Upper lobe of left lung (tissue), 6 donors: ENCODE results near the gene SYN1. TPM values are rescaled to one million over a fixed set of nuclear protein-coding genes. Genes with fewer than 3 reads are reported as not detected.
"Not testable (repeated sequence)": the region's sequence is repeated elsewhere in the genome, so short reads cannot be mapped to it uniquely, and the experiment has no call there.

Experiments used
- ATAC-seq, 2 donors: fragments of 200-7000 bp; cut with Tn5 transposase; one replicate each; pipeline ENCODE4 v1.9.1; 2022; ENCODE audit warnings: mild to moderate bottlenecking in 2 of 2, moderate library complexity in 2 of 2; ENCODE audit not compliant: low FRiP score in 2 of 2
- DNase-seq, 2 donors: peaks; one replicate each; pipeline ENCODE4 v3.0.0-alpha.2; 2019 to 2020
- H3K27ac ChIP-seq, 4 donors: fragments of 200-600 bp; sonication (generic); one replicate each; pipeline ENCODE4 v1.5.1; 2016 to 2019
- H3K27me3 ChIP-seq, 4 donors: fragments of 200-600 bp; sonication (generic); one replicate each; pipeline ENCODE4 v1.5.1; 2017 to 2019
- H3K36me3 ChIP-seq, 4 donors: fragments of 200-600 bp; sonication (generic); one replicate each; pipeline ENCODE4 v1.5.1; 2016 to 2019
- H3K4me1 ChIP-seq, 4 donors: fragments of 200-600 bp; sonication (generic); one replicate each; pipeline ENCODE4 v1.5.1; 2018 to 2019
- H3K4me3 ChIP-seq, 4 donors: fragments of 200-600 bp; sonication (generic); one replicate each; pipeline ENCODE4 v1.5.1; 2017 to 2019; ENCODE audit warnings: mild to moderate bottlenecking in 2 of 4, moderate library complexity in 1 of 4
- H3K9me3 ChIP-seq, 4 donors: fragments of 200-600 bp; sonication (generic); one replicate each; pipeline ENCODE4 v1.5.1; 2018 to 2019
- CTCF ChIP-seq, 6 experiments: fragments of 450-650 bp in 4 of 6; fragments of 200-600 bp in 2 of 6; sonication (generic) in 2 of 6; IDR thresholded peaks; one replicate each; pipeline ENCODE4 v1.5.1; 2016 to 2019; ENCODE audit warnings: antibody characterized with exemption in 6 of 6
- EP300 ChIP-seq, 4 donors: sonication (generic); formaldehyde crosslinking; IDR thresholded peaks; one replicate each; pipeline ENCODE4 v1.5.1; 2017; ENCODE audit warnings: antibody characterized with exemption in 4 of 4, control low read depth in 2 of 4
- POLR2A ChIP-seq, 4 donors: fragments of 450-650 bp; IDR thresholded peaks; one replicate each; pipeline ENCODE4 v1.5.1; 2016 to 2017; ENCODE audit warnings: antibody characterized with exemption in 4 of 4, mild to moderate bottlenecking in 2 of 4
- POLR2AphosphoS5 ChIP-seq, 2 donors: sonication (generic); formaldehyde crosslinking; IDR thresholded peaks; one replicate each; pipeline ENCODE4 v1.5.1; 2017; ENCODE audit warnings: antibody characterized with exemption in 2 of 2
- WGBS, 2 donors: methylation state at CpG; one replicate each; pipeline ENCODE4 v1.1.5; 2017 to 2018; 5-methylcytosine and 5-hydroxymethylcytosine counted together
- total RNA-seq, 6 donors: library from RNA; depleted of rRNA in 4 of 6; stranded (reverse); fragments of >200 nt in 4 of 6; gene quantifications; one replicate each; pipeline versions ENCODE4 v1.1.0 to v1.2.1, GENCODE V29; 2016 to 2021
- donor health status: DM: no; HTN: no; CAD: no; lungs with moderate emphysema.
- donor health status: DM: no; HTN: yes; CAD: no; lungs with severe emphysema.

Gene SYN1
- total RNA-seq, 6 donors from 2014 or later: 0.20 to 11.5 (median 0.56) TPM

- DNase-seq (no peak), ATAC-seq (no peak)
- no peak overlapping the region for H3K27ac ChIP-seq
- 56 to 69% methylated on average over 4 of the region's 4 CpGs for WGBS, 2 donors
- no peaks in the 10 kb centered on the region for H3K36me3 ChIP-seq
- no peaks in the 10 kb centered on the region for H3K9me3 ChIP-seq
- no peak overlapping the region for H3K4me3 ChIP-seq
- no peaks in the 10 kb centered on the region for H3K27me3 ChIP-seq
- TF ChIP-seq POLR2A (IDR thresholded peaks at IDR 0.05): no peak
- no peak for TF ChIP-seq EP300 (IDR thresholded peaks at IDR 0.05)
- TF ChIP-seq POLR2AphosphoS5 (IDR thresholded peaks at IDR 0.05): no peak
- no peak for TF ChIP-seq CTCF (IDR thresholded peaks at IDR 0.05)
- H3K4me1 ChIP-seq: no peaks in the 10 kb centered on the region
These were observed 9.1 kb downstream of the SYN1 start for GRCh38 chrX:47610511-47610910.

DNA sequence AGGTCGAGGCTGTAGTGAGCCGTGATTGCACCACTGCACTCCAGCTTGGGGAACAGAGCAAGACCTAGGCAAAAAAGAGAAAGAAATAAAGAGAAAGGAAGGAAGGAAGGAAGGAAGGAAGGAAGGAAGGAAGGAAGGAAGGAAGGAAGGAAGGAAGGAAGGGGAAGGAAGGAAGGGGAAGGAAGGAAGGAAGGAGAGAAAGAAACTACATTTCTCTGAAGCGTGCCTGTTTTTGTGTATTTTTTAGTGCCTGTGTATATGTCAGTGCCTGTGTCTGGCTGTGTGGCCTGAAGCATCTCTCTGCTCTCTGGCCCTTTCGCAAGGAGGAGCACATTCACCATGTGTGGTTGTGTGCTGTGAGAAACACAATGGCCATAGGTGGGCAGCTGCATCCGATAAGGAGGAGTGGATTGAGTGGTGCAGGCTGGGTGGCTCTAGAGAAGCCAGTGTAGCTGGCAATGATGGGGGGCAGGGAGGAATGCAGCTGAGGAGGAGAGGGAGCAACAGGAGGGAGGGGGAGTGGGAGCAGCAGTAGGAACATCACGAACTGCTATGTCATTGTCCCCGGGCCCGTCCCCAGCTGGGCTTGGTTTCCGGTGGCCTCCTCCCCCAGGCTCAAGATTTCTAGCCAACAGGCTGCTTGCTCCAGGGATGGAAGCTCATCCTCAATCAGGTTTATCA is 11.4 kb downstream of the SYN1 start:
- Histone ChIP-seq H3K9me3 (no peaks in the 10 kb centered on the region), H3K4me3 (no peak overlapping the region), H3K27ac (no peak overlapping the region), H3K27me3 (no peaks in the 10 kb centered on the region), H3K36me3 (no peaks in the 10 kb centered on the region), H3K4me1 (no peaks in the 10 kb centered on the region)
- DNase-seq (no peak), ATAC-seq (no peak)
- no peak for TF ChIP-seq POLR2AphosphoS5 (IDR thresholded peaks at IDR 0.05)
- TF ChIP-seq CTCF (IDR thresholded peaks at IDR 0.05): no peak
- WGBS, 2 donors: 38 to 55% methylated on average over 5 to 9 of the region's 9 CpGs

DNA sequence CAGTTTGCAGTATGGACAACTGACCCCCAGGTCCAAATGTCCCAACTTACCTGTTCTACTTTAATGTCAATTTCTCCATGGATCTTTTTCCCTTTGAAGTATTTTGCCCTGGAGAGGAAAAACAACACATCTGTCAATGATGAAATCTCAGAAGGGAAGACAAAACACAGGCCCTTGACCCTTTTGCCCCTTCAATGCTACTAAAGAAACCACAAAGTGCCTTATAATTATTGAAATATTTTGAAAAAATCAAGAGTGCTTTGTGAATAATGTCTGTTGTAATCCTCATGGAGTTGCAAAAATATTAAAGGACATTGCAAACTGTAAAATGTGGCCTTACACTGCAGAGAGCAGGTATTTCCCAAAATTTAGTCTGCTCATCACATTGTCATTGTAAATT is 12.6 kb downstream of the SYN1 start:
- H3K9me3 ChIP-seq: no peaks in the 10 kb centered on the region
- H3K36me3 ChIP-seq: no peaks in the 10 kb centered on the region
- H3K27ac ChIP-seq: no peak overlapping the region
- ATAC-seq (no peak), DNase-seq (no peak)
- no peaks in the 10 kb centered on the region for H3K4me1 ChIP-seq
- H3K4me3 ChIP-seq: no peak overlapping the region
- H3K27me3 ChIP-seq: no peaks in the 10 kb centered on the region
- TF ChIP-seq POLR2AphosphoS5 (IDR thresholded peaks at IDR 0.05) (no peak), POLR2A (IDR thresholded peaks at IDR 0.05) (no peak), CTCF (IDR thresholded peaks at IDR 0.05) (no peak), EP300 (IDR thresholded peaks at IDR 0.05) (no peak)

DNA sequence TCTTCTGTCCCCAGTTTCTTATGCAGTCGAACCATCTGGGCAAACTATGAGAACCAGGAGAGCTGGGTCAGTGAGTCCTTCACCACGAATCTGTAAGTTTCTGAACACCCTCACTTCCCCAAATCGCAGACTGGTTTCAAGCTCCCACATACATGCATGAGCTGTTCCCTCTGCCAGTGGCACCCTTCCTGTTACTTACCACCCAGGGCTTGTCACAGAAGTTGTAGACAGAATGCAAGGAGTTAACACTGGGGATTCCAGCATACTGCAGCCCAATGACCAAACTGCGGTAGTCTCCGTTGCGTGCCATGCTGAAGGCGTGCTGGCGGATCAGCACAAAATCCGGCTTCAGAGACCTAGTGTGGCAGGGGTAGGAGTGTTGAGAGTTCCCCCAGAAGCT is 14.6 kb downstream of the SYN1 start:
- no peaks in the 10 kb centered on the region for H3K36me3 ChIP-seq
- no peak for DNase-seq
- TF ChIP-seq POLR2AphosphoS5 (IDR thresholded peaks at IDR 0.05) (no peak), CTCF (IDR thresholded peaks at IDR 0.05) (no peak), EP300 (IDR thresholded peaks at IDR 0.05) (no peak), POLR2A (IDR thresholded peaks at IDR 0.05) (no peak)
- no peak for ATAC-seq
- H3K27ac ChIP-seq: no peak overlapping the region
- peaks cover 0 to 7% (median 0%) of the 10 kb centered on the region in 4 donors for H3K9me3 ChIP-seq
- H3K27me3 ChIP-seq: no peaks in the 10 kb centered on the region
- 67 to 71% methylated on average over 8 to 9 of the region's 9 CpGs for WGBS, 2 donors
- H3K4me3 ChIP-seq: no peak overlapping the region
- H3K4me1 ChIP-seq: no peaks in the 10 kb centered on the region

DNA sequence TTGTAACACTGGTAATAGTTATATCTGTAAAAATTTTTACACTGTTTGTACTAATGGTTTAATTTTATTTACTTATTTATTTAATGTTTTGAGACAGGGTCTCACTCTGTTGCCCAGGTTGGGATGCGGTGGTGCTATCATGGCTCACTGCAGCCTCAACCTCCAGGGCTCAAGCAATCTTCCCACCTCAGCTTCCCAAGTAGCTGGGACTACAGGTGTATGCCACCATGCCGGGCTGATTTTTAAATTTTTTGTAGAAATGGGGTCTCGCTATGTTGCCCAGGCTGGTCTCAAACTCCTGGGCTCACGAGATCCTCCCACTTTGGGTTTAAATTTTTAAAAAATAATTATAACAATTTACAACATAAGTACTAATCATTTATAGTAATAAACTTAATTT is 16.5 kb downstream of the SYN1 start:
- not testable (repeated sequence) for H3K27me3 ChIP-seq, ATAC-seq, H3K36me3 ChIP-seq, DNase-seq, H3K4me3 ChIP-seq, H3K27ac ChIP-seq, H3K4me1 ChIP-seq
- peaks cover 0 to 13% (median 0%) of the 10 kb centered on the region in 4 donors for H3K9me3 ChIP-seq
- 95 to 100% methylated on average over 4 of the region's 4 CpGs for WGBS, 2 donors
